Glutamatergic neuron (in vitro differentiated cells): ENCODE results near the gene SCMH1. TPM values are rescaled to one million over a fixed set of nuclear protein-coding genes. Genes with fewer than 3 reads are reported as not detected.

ENCODE experiments used
- DNase-seq: peaks from one replicate; pipeline ENCODE4 v3.0.0; 2022
- H3K27ac Mint-ChIP-seq: one replicate; pipeline ENCODE4 v1.8.0; 2020; ENCODE audit warnings: mild to moderate bottlenecking, mixed read lengths, inconsistent platforms; ENCODE audit not compliant: unreplicated experiment
- H3K27me3 Mint-ChIP-seq: one replicate; pipeline ENCODE4 v1.8.0; 2020; ENCODE audit warnings: mild to moderate bottlenecking, moderate library complexity, mixed read lengths, inconsistent platforms; ENCODE audit not compliant: unreplicated experiment
- H3K36me3 Mint-ChIP-seq: one replicate; pipeline ENCODE4 v1.8.0; 2020; ENCODE audit warnings: mild to moderate bottlenecking, mixed read lengths, inconsistent platforms; ENCODE audit not compliant: unreplicated experiment
- H3K4me1 Mint-ChIP-seq: one replicate; pipeline ENCODE4 v1.8.0; 2020; ENCODE audit warnings: mild to moderate bottlenecking, low read depth, mixed read lengths, inconsistent platforms; ENCODE audit not compliant: unreplicated experiment
- H3K4me3 Mint-ChIP-seq: one replicate; pipeline ENCODE4 v1.8.0; 2020; ENCODE audit warnings: mild to moderate bottlenecking, mixed read lengths, inconsistent platforms; ENCODE audit not compliant: unreplicated experiment
- H3K9me3 Mint-ChIP-seq: one replicate; pipeline ENCODE4 v1.8.0; 2020; ENCODE audit warnings: mild to moderate bottlenecking, moderate library complexity, mixed read lengths, inconsistent platforms; ENCODE audit not compliant: unreplicated experiment
- total RNA-seq: library from RNA; stranded (reverse); fragmentation: NEBNext Ultra II Directional; extraction: Animal tissue kit (Norgen Biotek cat#: 25700); gene quantifications from one replicate; pipeline ENCODE4 v1.2.1, GENCODE V29; 2021; ENCODE audit not compliant: unreplicated experiment
- TF ChIP-seq, protein P1 (sequence below): fragments of 200-600 bp; sonication (generic); IDR thresholded peaks from one replicate; pipeline ENCODE4 v1.5.0; 2021; ENCODE audit not compliant: partially characterized antibody, unreplicated experiment

The SCMH1 gene
- total RNA-seq, 1 donor from 2014 or later, result 17.8 TPM

GRCh38 chr1:41241354-41241748, 755 bp downstream of the SCMH1 start:
- no peak overlapping the region for H3K27ac Mint-ChIP-seq
- H3K4me1 Mint-ChIP-seq, result peaks cover 13% of the 10 kb centered on the region
- TF ChIP-seq, protein P1, sequence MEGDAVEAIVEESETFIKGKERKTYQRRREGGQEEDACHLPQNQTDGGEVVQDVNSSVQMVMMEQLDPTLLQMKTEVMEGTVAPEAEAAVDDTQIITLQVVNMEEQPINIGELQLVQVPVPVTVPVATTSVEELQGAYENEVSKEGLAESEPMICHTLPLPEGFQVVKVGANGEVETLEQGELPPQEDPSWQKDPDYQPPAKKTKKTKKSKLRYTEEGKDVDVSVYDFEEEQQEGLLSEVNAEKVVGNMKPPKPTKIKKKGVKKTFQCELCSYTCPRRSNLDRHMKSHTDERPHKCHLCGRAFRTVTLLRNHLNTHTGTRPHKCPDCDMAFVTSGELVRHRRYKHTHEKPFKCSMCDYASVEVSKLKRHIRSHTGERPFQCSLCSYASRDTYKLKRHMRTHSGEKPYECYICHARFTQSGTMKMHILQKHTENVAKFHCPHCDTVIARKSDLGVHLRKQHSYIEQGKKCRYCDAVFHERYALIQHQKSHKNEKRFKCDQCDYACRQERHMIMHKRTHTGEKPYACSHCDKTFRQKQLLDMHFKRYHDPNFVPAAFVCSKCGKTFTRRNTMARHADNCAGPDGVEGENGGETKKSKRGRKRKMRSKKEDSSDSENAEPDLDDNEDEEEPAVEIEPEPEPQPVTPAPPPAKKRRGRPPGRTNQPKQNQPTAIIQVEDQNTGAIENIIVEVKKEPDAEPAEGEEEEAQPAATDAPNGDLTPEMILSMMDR, result no peak
- no peak for DNase-seq
- peaks cover 4% of the 10 kb centered on the region for H3K36me3 Mint-ChIP-seq
- H3K4me3 Mint-ChIP-seq, result peak overlapping the region; percentile 90
- peaks cover 4% of the 10 kb centered on the region for H3K27me3 Mint-ChIP-seq
- H3K9me3 Mint-ChIP-seq, result peaks cover 5% of the 10 kb centered on the region

GRCh38 chr1:41240781-41241353, 1.2 kb downstream of the SCMH1 start:
- peak overlapping the region; percentile 70 for H3K27ac Mint-ChIP-seq
- TF ChIP-seq, protein P1, result no peak
- peaks cover 13% of the 10 kb centered on the region for H3K4me1 Mint-ChIP-seq
- peak overlapping the region; percentile 90 for H3K4me3 Mint-ChIP-seq
- peaks cover 5% of the 10 kb centered on the region for H3K9me3 Mint-ChIP-seq
- peaks cover 4% of the 10 kb centered on the region for H3K27me3 Mint-ChIP-seq
- H3K36me3 Mint-ChIP-seq, result peaks cover 4% of the 10 kb centered on the region
- DNase-seq, result no peak

- H3K9me3 Mint-ChIP-seq, result peaks cover 5% of the 10 kb centered on the region
- peaks cover 4% of the 10 kb centered on the region for H3K36me3 Mint-ChIP-seq
- no peak for DNase-seq
- no peak overlapping the region for H3K27ac Mint-ChIP-seq
- TF ChIP-seq, protein P1, result no peak
- peaks cover 13% of the 10 kb centered on the region for H3K4me1 Mint-ChIP-seq
- H3K27me3 Mint-ChIP-seq, result peaks cover 4% of the 10 kb centered on the region
- no peak overlapping the region for H3K4me3 Mint-ChIP-seq
These were observed 2.0 kb downstream of the SCMH1 start for GRCh38 chr1:41239988-41240610.

DNA sequence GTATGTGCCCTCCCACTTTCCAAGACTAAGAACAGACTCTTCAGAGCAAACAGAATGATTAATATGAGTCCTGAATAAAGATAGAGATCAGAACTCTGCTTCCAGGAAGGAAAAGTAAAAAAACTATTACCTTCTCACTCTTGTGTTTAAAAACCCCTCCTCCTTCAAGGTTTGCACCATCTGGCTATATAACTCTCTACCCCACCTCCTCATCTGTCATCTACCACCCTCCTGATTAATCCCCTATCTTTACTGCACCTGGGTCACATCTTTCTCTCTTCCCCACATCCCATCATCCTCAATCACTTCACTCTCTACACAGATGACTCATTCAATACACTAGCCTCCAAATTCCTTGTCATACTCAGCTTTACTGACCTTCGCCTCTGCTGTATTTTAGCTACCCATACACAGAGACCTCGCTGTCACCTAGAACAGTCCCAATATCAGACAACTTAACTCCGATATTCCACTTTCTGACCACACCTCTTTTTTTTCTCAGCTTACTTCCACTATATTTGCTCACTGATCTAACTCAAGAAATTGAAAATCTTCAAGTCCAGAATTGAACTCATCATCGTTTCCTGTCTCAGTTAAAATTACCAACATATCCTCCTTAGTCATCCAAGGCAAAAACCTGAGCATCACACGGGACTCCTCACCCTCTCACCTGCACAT, 3.7 kb downstream of the SCMH1 start:
- H3K27me3 Mint-ChIP-seq, result peaks cover 4% of the 10 kb centered on the region
- no peaks in the 10 kb centered on the region for H3K36me3 Mint-ChIP-seq
- H3K4me1 Mint-ChIP-seq, result peaks cover 13% of the 10 kb centered on the region
- no peak overlapping the region for H3K27ac Mint-ChIP-seq
- peaks cover 5% of the 10 kb centered on the region for H3K9me3 Mint-ChIP-seq
- no peak overlapping the region for H3K4me3 Mint-ChIP-seq
- no peak for DNase-seq
- TF ChIP-seq, protein P1, result no peak

DNA sequence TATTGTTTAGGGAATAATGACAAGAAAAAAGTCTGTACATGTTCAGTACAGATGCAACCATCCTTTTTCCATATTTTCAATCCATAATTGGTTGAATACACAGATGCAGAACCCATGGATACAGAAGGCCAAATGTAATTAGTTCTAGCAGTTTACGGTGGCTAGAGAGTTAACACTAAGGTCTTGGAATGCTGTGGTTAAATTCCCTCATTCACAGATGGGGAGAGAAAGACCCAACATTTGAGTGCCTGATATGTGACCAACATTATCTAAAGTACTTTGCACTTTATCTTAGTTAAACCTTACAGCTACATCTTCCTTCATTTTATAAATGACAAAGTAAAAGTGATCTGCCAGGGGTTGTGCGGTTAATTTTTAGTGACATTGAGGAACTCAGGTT, 5.3 kb downstream of the SCMH1 start:
- H3K4me1 Mint-ChIP-seq, result peaks cover 7% of the 10 kb centered on the region
- H3K9me3 Mint-ChIP-seq, result peaks cover 4% of the 10 kb centered on the region
- H3K27me3 Mint-ChIP-seq, result peaks cover 4% of the 10 kb centered on the region
- TF ChIP-seq, protein P1, result no peak
- H3K36me3 Mint-ChIP-seq, result no peaks in the 10 kb centered on the region
- no peak overlapping the region for H3K27ac Mint-ChIP-seq
- H3K4me3 Mint-ChIP-seq, result no peak overlapping the region
- no peak for DNase-seq
